ENCODE data around the gene FRA10AC1.

Gene FRA10AC1, protein sequence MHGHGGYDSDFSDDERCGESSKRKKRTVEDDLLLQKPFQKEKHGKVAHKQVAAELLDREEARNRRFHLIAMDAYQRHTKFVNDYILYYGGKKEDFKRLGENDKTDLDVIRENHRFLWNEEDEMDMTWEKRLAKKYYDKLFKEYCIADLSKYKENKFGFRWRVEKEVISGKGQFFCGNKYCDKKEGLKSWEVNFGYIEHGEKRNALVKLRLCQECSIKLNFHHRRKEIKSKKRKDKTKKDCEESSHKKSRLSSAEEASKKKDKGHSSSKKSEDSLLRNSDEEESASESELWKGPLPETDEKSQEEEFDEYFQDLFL
- total RNA-seq, result 24.8 to 41.1 (median 33.9) reads per million in 3 experiments

DNA sequence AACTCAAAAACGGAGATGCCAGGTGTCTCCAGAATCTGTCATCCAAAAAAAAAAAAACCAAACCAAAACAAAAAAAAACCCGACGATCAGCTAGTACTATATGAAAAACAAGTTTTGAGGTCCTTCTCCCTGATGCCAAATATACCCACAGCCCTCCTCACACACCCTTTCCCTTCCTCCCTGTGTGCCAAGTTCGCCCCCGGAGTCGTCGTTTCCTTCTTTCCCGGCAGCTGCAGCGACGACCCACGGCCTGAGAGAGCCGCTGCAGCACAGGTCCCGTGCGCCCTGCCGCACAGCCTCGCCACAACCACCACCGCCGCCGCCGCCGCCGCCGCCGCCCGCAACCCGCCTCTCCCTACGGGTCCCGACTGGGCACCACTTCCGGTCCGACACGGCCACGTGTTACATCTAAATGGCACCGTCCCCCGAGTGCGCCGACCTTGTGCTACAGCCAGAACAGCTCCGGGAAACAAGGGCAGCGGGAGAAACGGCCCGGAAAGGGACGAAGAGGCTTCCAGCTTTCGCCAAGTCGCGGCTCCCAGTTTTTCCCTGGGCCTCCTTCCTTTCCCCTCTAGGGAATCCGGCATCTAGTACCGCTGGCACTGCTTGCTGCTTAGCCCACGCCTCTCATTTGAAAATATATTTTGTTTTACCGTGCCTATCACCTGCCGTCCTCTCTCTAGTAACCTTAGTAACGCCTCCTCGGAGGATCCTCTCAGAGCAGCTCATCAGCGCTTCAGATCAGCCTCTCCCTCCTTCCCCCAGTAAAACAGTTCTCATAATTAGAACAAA, at the start of gene FRA10AC1:
FRA10AC1 (minus strand) TSS at position 383 of the 792 bp plus-strand sequence. CDS start 2,486 bp downstream, outside the sequence.
- peak; percentile 81 for DNase-seq

DNA sequence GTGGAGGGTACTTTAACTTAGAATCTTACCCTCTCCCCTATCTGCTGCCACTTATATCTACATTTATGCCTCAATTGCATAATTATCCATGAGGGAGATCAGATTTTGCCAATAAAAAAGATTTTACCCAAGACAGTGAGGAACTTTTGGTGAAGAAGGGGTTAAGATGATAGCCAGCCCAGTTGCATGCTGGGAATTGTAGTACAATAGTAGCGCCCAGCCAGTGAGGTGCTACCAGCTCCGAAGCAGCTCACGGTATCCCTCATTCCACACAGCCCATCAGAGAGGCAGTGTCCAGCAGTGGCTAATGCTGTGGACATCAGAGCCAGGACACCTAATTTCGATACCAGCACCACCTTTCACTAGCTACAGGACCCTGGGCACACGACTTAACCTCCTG, 49.4 kb upstream of the FRA10AC1 start:
- no peak for DNase-seq

DNA sequence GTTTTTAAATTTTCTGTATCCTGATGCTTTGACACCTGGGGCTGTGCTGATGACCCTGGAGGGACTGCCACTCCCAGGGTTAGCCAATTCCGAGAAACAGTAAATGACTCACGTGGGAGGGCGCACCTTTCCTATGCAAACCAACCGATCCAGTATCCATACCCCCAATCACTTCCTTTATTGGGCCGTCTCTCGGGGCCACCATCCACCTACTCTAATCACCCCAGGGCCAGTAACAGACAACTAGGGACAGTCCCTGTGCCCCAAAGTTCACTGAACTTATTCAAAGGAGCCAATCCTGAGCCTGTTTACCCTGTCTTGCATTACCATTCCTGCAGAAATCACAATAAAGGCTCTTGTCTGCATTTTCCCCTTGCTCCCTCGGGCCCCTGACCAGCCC, 48.7 kb upstream of the FRA10AC1 start:
- DNase-seq, result no peak

DNA sequence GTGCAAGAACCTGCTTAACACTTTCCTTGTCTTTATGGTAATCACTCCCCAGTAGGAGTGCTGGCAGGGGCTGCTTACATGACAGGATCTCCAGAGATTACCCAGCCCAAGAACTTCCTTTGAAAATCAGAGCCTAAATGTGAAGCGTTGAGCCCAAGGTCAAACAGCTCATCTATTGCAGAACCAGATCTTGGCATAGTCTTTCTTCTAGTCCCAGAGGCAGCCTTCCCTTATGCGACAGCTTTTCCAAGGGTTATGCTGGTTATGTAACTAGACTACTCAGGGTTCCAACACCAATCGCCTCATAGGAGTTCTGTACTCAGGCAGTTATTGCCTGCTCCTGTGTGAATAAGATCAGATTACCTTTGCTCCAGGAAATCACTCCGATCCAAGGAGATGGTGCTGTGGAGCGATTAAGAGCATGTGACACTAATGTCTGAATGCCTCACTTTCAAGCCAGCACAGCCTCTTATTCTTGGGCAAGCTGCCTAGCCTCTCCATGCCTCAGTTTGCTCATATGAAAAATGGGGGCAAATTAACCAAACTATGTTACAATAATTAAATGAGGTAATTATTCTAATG, 46.9 kb upstream of the FRA10AC1 start:
- no peak for DNase-seq

DNA sequence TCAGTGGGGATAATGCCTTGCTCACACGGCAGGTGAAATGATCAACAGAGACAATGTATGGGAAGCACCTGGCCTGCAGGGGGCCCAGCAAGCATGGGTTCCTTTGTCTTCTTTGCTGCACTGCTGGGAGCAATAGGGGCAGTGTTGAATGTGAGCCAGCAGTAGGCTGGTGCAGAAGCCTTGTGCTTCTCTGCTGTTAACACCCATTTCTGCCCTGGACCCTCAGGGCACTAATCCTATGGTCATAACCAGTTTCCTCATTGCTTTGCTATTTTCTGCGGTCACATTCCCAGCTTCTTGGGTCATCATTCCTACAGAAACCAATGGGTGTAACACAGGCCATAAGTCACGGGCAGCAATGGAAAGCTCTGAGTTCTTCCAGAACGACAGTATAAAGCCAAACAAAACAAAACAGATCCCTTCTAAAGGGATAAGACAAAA, 44.5 kb upstream of the FRA10AC1 start:
- DNase-seq, result no peak

DNA sequence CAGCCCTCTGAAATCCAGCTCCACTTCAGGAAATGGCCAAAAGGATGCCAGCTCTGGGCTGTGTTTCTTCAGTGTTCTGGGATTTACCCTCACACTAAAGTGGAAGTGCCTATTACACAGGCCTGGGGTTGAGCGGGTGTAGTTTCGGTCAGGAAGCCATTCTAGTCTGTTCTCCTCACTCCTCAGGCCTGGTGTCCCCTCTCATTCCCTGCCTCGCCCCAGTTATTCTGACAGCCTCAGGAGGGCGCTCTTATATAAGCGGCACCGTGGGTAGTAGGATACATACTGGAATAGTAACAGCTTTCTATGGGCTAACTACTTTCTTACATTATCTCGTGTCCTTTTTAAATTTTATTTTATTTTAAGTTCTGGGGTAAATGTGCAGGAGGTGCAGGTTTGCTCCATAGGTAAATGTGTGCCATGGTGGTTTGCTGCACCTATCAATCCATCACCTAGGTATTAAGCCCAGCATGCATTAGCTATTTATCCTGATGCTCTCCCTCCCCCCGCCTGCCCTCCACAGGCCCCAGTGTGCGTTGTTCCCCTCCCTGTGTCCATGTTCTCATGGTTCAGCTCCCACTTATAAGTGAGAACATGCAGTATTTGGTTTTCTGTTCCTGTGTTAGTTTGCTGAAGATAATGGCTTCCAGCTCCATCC, 43.1 kb upstream of the FRA10AC1 start:
- DNase-seq, result no peak

DNA sequence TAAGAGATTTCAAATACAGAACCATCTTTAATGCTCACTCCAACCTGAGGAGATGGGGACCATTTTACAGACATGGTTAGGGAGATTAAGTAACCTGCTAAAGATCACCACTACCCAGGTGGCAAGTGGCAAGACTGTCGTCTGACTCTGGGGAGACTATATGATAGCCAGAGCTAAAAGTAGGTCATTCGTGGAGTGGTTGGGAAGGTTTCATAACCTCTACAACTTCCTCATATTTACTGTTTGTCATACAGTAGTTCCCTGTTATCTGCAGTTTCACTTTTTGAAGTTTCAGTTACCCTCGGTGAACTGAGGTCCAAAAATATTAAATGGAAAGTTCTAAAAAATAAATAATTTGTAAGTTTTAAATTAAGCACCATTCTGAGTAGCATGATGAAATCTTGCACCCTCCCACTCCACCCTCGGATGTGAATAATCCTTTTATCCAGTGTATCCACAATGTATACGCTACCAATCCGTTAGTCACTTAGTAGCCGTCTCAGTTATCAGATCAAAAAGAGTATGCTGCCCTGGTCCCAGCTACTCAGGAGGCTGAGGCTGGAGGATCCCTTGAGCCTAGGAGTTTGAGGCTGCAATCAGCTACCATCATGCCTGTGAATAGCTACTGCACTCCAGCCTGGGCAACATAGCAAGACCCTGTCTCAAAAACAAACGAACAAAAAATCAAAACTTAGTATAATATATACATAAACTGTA, 40.4 kb upstream of the FRA10AC1 start:
- DNase-seq, result no peak

DNA sequence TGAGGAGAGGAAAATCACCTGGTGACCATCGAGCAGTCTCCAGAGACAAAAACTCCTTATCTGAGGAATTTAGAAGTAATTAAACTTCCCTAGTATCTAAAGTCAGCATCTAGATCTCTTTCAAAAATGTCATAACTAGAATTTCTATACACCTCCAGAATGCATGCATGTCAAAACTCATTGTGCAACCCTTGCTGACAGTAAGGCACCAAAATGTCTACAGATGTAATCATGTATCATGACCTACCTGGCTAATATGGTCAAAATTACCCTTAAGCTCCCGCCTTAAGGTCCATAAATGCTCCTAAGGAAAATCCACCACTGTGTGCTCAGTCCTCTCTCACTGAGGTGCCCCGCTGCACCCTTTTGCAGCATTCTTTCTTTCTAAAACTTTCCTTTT, 39.0 kb upstream of the FRA10AC1 start:
- no peak for DNase-seq

DNA sequence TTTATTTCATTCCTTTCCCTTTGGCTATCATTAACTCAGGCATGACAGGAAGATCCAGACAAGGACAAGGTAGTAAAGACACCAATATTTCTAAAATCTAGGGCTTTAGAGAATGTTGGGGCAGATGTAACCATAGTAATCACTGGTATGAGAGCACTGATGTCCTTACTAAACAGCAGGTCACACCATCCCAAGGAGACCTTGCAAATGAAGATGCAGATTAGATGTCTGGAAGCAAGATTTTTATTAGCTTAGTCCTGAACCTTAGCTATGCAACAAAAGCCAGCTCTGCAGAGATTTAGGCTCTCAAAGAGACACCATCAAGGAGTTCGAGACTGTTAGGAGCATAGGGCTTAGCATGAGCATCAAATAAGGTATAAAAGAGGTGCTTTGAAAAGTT, 23.6 kb upstream of the FRA10AC1 start:
- no peak for DNase-seq

DNA sequence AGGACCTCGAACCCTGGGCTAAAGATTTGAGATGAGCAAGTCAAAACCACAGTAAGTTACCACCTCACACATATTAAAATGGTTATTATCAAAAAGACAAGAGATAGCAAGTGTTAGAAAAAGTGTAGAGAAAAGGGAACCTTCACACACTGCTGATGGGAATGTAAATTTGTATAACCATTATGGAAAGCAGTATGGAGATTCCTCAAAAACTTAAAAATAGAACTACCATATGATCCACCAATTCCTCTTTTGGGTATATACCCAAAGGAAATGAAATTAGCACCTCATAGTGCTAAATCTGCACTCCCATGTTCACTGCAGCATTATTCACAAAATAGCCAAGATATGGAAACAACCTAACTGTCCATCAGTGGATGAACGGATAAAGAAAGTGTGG, 20.8 kb upstream of the FRA10AC1 start:
- DNase-seq, result no peak

DNA sequence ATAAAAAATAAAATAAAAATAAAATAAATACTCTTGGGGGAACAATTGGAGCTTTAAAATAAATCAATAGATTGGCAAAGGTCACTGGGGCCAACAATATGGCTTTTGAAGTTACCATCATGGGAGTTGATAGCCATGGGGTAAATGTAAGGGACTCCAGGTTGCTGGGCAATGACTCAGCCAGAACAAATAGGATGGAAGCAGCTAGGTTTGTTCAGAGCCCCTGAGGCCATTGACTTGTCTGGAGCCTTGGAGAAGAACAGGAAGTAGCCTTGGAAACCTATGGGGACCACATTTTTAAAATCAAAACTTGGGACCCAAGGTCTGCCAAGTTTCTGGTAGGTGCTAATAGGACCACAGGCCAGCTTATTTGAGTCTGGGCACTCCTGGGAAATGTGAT, 20.2 kb upstream of the FRA10AC1 start:
- DNase-seq, result no peak

DNA sequence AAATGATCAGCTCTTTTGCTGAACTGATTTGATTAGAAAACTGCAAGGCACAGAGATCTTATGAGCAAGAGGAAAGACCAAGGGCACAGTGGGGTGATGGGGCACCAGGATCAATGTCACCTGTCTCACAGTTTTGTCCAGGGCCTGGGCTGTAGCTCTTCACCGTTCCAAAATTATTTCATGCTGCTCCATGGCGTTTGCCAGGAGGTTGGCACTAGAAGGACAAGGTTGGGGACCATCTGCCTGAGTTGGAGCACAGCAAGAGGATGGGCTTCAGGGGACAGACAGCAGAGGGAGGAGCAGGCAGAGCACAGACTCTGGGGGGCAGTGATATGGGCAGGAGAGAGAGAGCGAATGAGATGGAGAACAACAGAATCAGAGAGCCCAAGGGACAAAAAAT, 17.5 kb upstream of the FRA10AC1 start:
- DNase-seq, result no peak

DNA sequence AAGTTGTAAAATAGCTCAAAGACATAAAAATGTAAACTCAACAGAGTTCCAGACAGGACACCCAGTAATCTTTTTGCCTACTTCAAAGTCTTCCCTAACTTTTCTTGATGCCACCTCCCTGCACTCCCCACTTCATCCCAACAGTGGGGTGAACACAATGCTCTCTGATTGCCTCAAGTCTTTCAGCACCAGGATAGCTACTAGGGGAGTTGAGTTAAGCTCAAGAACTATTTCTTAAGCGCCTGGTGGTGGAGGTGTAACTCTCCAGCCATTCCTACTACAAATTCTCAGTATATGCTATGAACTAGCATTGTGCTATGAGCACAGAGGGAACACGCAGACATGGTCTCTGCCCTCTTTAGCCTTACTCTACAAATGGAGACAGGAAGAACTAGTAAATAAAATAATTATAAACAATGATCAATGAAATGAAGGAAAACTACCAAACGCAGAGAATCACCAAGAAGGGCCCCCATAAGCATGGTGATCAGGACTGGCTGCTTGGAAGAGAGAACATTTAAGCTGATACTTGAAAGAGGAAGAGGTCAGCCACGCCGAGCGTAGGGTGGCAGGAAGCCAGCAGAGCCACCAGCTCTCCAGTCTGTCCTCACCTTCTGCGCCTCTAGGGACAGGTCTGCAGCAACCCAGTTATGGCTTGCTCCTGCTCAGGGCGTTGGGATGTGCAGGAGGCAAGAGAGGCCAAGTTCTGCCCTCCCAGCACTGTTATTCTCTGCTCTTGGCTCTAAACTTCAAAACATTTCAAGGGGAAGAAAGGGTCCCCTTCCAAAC, 16.7 kb upstream of the FRA10AC1 start:
- no peak for DNase-seq

DNA sequence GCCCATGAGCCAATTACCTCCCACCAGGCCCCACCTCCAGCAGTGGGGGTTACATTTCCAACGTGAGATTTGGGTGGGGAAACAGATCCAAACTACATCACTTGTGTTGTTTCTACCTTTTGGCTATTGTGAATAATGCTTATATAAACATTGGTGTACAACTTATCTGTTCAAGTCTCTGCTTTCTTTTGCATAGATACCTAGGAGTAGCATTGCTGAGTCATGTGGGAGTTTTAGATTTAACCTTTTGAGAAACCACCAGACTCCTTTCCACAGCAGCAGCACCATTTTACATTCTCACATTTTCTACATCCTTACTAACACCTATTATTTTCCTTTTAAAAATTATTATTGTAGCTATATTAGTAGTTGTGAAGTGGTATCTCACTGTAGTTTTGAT, 14.4 kb upstream of the FRA10AC1 start:
- no peak for DNase-seq

DNA sequence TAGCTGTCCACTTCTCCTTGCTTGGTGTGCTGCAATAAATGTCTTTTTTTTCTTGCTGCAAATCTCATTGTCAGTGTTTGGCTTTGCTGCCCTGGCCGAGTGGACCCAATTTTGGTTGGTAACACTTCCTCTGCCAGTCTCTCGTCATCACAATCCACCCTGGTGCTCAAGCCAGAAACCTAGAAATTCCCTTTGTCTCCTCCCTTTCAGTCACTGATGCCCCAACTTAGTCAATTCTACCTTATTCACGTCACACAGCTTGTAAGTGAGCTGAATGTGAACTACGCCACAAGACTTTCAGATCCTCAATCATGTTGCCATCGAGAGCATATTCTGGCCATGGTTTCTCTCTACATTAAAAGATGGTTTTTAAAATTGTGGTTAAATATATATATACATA, 13.0 kb upstream of the FRA10AC1 start:
- DNase-seq, result no peak

DNA sequence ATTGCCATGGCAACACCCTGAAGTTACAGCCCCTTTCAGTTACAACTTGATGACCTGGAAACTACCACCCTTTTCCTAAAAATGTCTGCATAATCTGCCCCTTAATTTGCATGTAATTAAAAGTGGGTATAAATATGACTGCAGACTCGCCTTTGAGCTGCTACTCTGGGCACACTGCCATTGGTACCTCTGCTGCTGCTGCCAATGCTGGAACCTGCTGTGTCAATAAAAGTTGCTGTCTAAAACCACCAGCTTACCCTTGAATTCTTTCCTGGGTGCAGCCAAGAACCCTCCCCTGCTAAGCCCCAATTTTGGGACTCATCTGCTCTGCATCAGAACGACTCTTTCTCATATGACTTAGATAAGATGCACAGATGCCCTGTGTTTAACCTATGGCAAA, 10.2 kb upstream of the FRA10AC1 start:
- no peak for DNase-seq

DNA sequence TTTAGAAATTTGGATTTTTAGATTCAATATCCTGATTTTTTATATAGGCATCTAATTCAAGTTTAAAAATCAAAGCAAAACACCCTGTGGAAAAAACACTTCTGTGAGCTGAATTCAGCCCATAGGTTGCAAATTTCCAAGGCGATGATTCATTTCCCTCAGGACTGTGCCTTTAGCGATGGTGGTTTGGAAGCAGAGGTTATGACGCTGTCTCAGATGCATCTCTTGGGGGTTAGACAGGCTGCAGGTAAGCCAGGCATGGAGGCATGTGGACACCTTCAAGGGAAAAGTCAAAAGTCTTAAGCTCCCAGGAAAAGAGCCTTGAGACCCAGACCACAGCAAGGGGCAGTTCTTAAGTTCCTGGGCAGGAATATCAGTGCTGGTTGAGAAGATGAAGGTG, 9.5 kb upstream of the FRA10AC1 start:
- DNase-seq, result no peak

DNA sequence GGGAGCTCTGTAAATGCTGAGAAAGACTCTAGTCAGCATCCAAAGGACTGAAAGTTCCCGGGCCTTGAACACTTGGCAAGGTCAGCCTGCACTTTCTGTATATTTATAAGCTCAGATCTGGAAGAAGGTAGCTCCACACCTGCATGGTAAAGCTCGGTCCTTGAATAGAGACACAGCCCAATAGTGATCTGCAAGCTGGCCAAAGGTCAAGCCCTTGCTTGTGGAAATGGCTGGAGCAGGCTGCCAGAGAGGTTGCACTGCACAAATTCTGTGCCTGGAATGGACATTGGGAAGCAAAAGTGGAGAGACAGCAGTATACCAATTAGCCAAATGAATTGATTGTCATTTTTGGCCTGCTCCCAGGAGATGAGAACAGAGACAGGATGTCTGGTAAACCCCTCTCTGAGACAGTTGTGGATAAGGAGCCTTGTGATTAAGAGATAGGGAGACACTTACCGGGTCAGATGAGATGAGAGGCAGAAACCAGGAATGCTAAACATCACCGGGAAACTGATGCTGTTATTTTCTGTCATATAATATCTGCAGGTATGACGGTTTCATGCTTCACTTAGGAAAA, 8.0 kb upstream of the FRA10AC1 start:
- no peak for DNase-seq

DNA sequence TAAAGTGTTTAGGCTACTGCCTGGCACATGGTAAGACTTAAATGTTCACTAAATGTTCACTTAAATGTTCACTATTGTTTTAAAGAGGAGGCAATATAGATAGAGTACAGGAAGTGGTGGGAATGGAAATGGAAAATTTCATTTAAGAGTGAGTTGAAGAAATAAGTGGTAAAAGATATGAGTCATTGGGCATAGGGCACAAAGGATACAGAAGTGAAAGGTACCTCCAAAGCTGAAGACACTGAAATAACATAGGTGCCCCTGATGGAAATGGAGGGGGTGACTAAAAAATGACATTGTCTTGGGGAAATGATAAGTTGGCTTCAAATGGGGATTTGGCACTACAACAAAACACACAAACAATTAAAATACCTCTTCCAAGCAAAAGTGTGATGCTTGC, 5.2 kb upstream of the FRA10AC1 start:
- no peak for DNase-seq

DNA sequence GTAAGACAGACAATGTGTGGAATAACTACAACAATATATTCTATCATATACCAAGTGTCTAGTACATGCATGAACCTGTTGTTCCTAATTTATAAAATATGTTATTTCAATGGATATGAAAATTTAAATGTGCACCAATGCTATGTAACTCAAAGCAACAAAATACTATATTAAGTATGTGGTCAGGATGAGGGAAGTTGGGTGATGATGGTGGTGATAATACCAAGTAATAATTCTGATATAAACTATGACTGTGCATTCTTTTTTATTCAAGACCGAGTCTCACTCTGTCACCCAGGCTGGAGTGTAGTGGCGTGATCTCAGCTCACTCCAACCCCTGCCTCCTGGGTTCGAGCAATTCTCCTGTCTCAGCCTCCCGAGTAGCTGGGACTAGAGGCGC, 2.1 kb upstream of the FRA10AC1 start:
- DNase-seq, result no peak

DNA sequence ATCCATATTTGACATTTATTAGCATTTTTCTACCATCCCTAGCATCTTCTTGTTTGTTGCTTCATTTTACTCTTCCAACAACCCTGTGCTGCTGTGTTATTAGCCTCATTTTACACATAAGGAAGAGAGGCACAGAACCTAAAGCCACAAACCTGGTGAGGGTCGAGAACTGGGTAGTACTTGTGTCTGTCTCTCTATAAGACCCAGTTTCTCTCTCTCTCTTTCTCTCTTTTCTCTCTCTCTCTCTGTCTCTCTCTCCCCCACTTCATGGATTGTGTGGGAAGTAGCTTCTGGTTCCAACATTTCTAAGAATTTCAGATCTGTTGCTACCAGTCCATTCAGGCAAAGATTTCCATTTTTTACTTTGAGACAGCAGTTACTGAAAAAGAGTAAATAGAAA, 1.4 kb upstream of the FRA10AC1 start:
- DNase-seq, result no peak

Data from central memory CD4-positive, alpha-beta T cell (primary cell).